Measurements from ENCODE around the gene CPAMD8.
"Not testable (repeated sequence)": the region's sequence is repeated elsewhere in the genome, so short reads cannot be mapped to it uniquely, and the experiment has no call there.

CPAMD8 gene

DNA sequence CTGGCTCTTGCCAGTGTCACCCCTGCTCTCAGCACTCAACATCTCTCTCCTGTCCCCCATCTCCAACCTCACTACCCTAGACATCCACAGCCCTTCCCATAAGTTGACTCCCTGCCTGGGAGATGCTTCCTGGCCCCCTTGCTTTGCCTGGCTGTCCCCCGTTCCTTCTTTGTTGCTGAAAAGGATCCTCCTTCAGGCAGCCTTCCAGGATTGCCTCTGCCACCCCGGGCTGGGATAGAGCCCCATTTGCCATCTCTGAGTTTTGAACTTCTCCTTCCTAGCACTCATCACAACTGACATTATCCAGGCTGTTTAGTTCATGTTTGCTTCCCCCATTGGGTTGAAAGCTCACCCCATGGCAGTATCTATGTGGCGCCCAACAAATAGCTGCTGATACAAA lies 20.0 kb downstream of the CPAMD8 start:
- DNase-seq (ENCODE audit: extremely low read depth, low read depth) = no peak
- H3K4me3 ChIP-seq (replicated peaks; ENCODE audit: low read depth, low read length) = no peak overlapping the region
- TF ChIP-seq, protein P1, sequence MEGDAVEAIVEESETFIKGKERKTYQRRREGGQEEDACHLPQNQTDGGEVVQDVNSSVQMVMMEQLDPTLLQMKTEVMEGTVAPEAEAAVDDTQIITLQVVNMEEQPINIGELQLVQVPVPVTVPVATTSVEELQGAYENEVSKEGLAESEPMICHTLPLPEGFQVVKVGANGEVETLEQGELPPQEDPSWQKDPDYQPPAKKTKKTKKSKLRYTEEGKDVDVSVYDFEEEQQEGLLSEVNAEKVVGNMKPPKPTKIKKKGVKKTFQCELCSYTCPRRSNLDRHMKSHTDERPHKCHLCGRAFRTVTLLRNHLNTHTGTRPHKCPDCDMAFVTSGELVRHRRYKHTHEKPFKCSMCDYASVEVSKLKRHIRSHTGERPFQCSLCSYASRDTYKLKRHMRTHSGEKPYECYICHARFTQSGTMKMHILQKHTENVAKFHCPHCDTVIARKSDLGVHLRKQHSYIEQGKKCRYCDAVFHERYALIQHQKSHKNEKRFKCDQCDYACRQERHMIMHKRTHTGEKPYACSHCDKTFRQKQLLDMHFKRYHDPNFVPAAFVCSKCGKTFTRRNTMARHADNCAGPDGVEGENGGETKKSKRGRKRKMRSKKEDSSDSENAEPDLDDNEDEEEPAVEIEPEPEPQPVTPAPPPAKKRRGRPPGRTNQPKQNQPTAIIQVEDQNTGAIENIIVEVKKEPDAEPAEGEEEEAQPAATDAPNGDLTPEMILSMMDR (IDR thresholded peaks at IDR 0.05; ENCODE audit: low read depth, low read length, missing control alignments) = no peak

DNA sequence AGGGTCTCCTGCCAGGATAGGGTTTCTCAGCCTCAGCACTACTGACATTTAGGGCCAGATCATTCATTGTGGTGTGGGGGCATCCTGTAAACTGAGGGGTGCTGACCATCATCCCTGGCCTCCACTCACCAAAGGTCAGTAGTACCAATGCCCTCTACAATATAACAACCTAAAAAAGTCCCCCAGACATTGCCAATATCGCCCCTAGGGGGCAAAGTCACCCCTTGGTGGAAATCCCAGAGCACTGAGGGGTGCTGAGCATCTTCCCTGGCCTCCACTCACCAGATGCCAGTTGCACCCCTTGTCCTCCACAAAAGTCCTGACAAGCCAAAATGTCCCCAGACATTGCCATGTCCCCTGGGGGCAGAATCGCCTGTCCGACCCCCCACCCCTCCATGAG lies 21.6 kb downstream of the CPAMD8 start:
- TF ChIP-seq, protein P1 (IDR thresholded peaks at IDR 0.05; ENCODE audit: low read depth, low read length, missing control alignments) = no peak
- no peak for DNase-seq (ENCODE audit: extremely low read depth, low read depth)

GRCh38 chr19:17004386-17004785 lies 22.2 kb downstream of the CPAMD8 start:
- DNase-seq (ENCODE audit: extremely low read depth, low read depth) = no peak
- TF ChIP-seq, protein P1 (IDR thresholded peaks at IDR 0.05; ENCODE audit: low read depth, low read length, missing control alignments) = no peak
- no peak overlapping the region for H3K4me3 ChIP-seq (replicated peaks; ENCODE audit: low read depth, low read length)

More for the DNA sequence above, 21.6 kb downstream of the CPAMD8 start:
- H3K4me3 ChIP-seq (replicated peaks; ENCODE audit: low read depth, low read length) = no peak overlapping the region

- DNase-seq (ENCODE audit: extremely low read depth, low read depth) = no peak
- H3K4me3 ChIP-seq (replicated peaks; ENCODE audit: low read depth, low read length) = no peak overlapping the region
- TF ChIP-seq, protein P1 (IDR thresholded peaks at IDR 0.05; ENCODE audit: low read depth, low read length, missing control alignments) = no peak
Measured at GRCh38 chr19:17002455-17002854, 24.2 kb downstream of the CPAMD8 start.

- TF ChIP-seq, protein P1 (IDR thresholded peaks at IDR 0.05; ENCODE audit: low read depth, low read length, missing control alignments) = no peak
- H3K4me3 ChIP-seq (replicated peaks; ENCODE audit: low read depth, low read length) = no peak overlapping the region
- DNase-seq (ENCODE audit: extremely low read depth, low read depth) = no peak
Measured at GRCh38 chr19:17001603-17002183, 24.9 kb downstream of the CPAMD8 start.

- TF ChIP-seq, protein P1 (IDR thresholded peaks at IDR 0.05; ENCODE audit: low read depth, low read length, missing control alignments) = no peak
- no peak overlapping the region for H3K4me3 ChIP-seq (replicated peaks; ENCODE audit: low read depth, low read length)
- no peak for DNase-seq (ENCODE audit: extremely low read depth, low read depth)
Measured at GRCh38 chr19:16998635-16999194, 27.9 kb downstream of the CPAMD8 start.

- not testable (repeated sequence) for DNase-seq (ENCODE audit: extremely low read depth, low read depth)
Measured at GRCh38 chr19:16996838-16997490, 29.6 kb downstream of the CPAMD8 start.

More at GRCh38 chr19:16996838-16997490, 29.6 kb downstream of the CPAMD8 start:
- H3K4me3 ChIP-seq (replicated peaks; ENCODE audit: low read depth, low read length) = not testable (repeated sequence)
